C4-2B (cell line): Measurements from ENCODE around the gene ASIC2.

Experiments used
- H3K27ac ChIP-seq: fragments of 450-650 bp; 2 replicates; pipeline ENCODE4 v1.5.1; 2017
- CTCF ChIP-seq: fragments of 450-650 bp; conservative IDR thresholded peaks from 2 replicates; pipeline ENCODE4 v1.5.1; 2017; ENCODE audit warnings: mild to moderate bottlenecking
- ZFX ChIP-seq: fragments of 450-650 bp; IDR thresholded peaks from 2 replicates; pipeline ENCODE4 v1.6.1; 2017

ASIC2 gene

GRCh38 chr17:33292981-33293867 lies at the start of gene ASIC2:
Gene ASIC2 (minus strand): TSS chr17:33293295.
- no peak within 1 kb of the TSS for H3K27ac ChIP-seq
- TF ChIP-seq ZFX (no peak), CTCF (peak; percentile 5; the same call in 1 of the 2 replicates)

- no peak for TF ChIP-seq CTCF
- no peak for TF ChIP-seq ZFX
- no peak overlapping the region for H3K27ac ChIP-seq
Observed at GRCh38 chr17:33342025-33342424, 48.9 kb upstream of the ASIC2 start.

GRCh38 chr17:33338242-33338641 lies 45.1 kb upstream of the ASIC2 start:
- TF ChIP-seq ZFX: no peak
- no peak for TF ChIP-seq CTCF
- no peak overlapping the region for H3K27ac ChIP-seq

GRCh38 chr17:33335491-33336173 lies 42.5 kb upstream of the ASIC2 start:
- H3K27ac ChIP-seq: no peak overlapping the region
- TF ChIP-seq CTCF (no peak), ZFX (no peak)

- no peak overlapping the region for H3K27ac ChIP-seq
- no peak for TF ChIP-seq CTCF
- TF ChIP-seq ZFX: no peak
Observed at GRCh38 chr17:33334703-33335102, 41.6 kb upstream of the ASIC2 start.

- TF ChIP-seq CTCF (peak; percentile 14), ZFX (no peak)
- no peak overlapping the region for H3K27ac ChIP-seq
Observed at GRCh38 chr17:33330877-33331276, 37.8 kb upstream of the ASIC2 start.

GRCh38 chr17:33328129-33328528 lies 35.0 kb upstream of the ASIC2 start:
- no peak for TF ChIP-seq CTCF
- TF ChIP-seq ZFX: no peak
- no peak overlapping the region for H3K27ac ChIP-seq
